ENCODE measurements around the gene PLOD2. TPM values are rescaled to one million over a fixed set of nuclear protein-coding genes. Genes with fewer than 3 reads are reported as not detected.
A peak's percentile ranks its signal among the peaks of the same experiment; 100 is the strongest.

PLOD2 gene
- polyA plus RNA-seq (2011; rRNA removed) (33.2 and 85.8 TPM in 2 replicates), polyA minus RNA-seq (2011; rRNA and poly(A)+ RNA removed) (28.8 and 32.4 TPM in 2 replicates)

DNA sequence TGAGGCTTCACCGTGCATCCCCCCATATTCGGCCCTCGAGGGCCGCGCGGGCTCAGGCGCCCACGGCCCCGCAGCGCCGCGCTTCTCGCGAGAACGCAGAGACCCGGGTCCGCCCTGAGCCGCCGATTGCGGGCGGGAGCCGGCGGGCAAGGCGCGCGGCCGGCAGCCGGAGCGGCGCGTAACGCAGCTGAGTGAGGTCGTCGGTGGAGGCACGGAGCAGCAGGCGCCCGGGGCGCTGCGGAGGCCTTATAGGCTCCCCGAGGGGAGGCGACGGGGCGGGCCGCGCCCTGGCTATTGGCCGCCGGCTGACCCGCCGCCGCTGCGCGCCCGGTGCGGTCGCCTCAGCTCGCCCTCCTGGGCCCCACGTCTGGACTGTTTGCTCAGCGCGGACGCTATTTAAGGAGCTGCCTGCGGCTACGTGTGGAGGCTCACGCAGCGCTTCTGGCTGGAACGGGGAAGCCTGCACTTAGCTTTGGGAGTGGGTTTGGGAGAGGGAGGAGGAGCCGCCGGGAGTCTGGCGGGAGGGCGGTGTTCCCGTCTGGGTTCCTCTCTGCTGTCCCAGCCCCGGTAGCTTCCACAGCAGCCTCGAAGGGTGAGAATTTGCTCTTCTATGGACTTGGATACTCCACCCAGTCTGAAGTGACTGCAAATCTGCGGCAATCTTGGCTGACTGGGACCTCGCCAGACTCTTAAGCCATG lies at the start of gene PLOD2:
TSS of gene PLOD2 (minus strand) at position 221 of the 699 bp plus-strand sequence. CDS start at position 26, 195 bp downstream.
- Histone ChIP-seq H3K36me3 (ENCODE audit: control insufficient read depth, insufficient read depth, low read length) (no peaks in the 10 kb centered on the region), H3K27me3 (ENCODE audit: control insufficient read depth, insufficient read depth, low read length) (no peaks in the 10 kb centered on the region), H3K4me3 (ENCODE audit: low read depth, low read length) (peak within 1 kb of the TSS; percentile 87)
- CTCF ChIA-PET, result interaction anchor here (0.7 to 2.0 kb wide), 7 partner anchors 12 to 96 kb away, joined by 3 to 11 read pairs (median 3); no protein-coding TSS in a partner anchor
- POLR2A ChIA-PET, result interaction anchor here (0.6 to 0.8 kb wide), 2 partner anchors 21 to 95 kb away, joined by 3 to 4 read pairs; no protein-coding TSS in a partner anchor
- TF ChIP-seq, protein P1, sequence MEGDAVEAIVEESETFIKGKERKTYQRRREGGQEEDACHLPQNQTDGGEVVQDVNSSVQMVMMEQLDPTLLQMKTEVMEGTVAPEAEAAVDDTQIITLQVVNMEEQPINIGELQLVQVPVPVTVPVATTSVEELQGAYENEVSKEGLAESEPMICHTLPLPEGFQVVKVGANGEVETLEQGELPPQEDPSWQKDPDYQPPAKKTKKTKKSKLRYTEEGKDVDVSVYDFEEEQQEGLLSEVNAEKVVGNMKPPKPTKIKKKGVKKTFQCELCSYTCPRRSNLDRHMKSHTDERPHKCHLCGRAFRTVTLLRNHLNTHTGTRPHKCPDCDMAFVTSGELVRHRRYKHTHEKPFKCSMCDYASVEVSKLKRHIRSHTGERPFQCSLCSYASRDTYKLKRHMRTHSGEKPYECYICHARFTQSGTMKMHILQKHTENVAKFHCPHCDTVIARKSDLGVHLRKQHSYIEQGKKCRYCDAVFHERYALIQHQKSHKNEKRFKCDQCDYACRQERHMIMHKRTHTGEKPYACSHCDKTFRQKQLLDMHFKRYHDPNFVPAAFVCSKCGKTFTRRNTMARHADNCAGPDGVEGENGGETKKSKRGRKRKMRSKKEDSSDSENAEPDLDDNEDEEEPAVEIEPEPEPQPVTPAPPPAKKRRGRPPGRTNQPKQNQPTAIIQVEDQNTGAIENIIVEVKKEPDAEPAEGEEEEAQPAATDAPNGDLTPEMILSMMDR (IDR thresholded peaks at IDR 0.05; ENCODE audit: insufficient read depth, low read depth, low read length), result no peak
- peak; percentile 51 for DNase-seq (ENCODE audit: low read depth)

DNA sequence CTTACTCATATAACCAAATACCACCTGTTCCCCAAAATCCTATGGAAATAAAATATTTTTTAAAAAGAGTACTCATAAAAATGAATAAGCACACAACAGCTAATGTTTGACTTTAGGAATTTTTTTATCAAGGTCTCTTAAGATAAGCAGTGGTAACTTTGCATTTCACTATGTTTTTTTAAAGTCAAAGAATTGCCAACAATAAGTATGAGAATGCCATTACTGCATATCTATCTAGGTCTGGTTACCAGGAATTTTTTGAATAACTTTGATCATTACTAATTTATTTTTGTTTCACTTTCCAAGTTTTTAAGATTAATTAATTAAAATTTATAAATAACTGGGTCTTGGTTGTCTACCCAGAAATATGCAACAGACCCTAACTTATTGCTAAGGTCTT lies 48.4 kb upstream of the PLOD2 start:
- POLR2A ChIA-PET, result no interaction called here
- no peak overlapping the region for H3K4me3 ChIP-seq (ENCODE audit: low read depth, low read length)
- DNase-seq (ENCODE audit: low read depth), result no peak
- TF ChIP-seq, protein P1 (IDR thresholded peaks at IDR 0.05; ENCODE audit: insufficient read depth, low read depth, low read length), result no peak
- H3K36me3 ChIP-seq (ENCODE audit: control insufficient read depth, insufficient read depth, low read length), result no peaks in the 10 kb centered on the region; the same call in 1 of the 2 replicates
- H3K27me3 ChIP-seq (ENCODE audit: control insufficient read depth, insufficient read depth, low read length), result no peaks in the 10 kb centered on the region
- CTCF ChIA-PET, result interaction anchor here (0.7 kb wide), 1 partner anchor 20 kb away, joined by 4 read pairs; no protein-coding TSS in a partner anchor

DNA sequence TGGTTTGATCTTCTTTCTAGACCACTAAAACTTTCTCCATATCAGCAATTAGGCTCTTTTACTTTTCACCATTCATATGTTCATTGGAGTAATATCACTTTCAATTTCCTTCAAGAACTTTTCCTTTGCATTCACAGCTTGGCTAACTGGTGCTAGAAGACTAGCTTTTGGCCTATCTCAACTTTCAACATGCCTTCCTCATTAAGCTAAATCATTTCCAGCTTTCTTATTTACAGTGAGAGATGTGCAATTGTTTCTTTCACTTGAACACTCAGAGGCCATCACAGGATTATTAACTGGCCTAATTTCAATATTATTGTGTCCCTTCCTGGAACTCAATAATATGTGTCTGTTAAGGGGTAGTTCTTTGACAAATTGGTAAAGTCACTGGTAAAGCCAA lies 42.8 kb upstream of the PLOD2 start:
- ChIA-PET POLR2A (no interaction called here), CTCF (interaction anchor here (0.6 to 1.9 kb wide), 4 partner anchors 15 to 374 kb away, joined by 3 to 6 read pairs (median 4); no protein-coding TSS in a partner anchor)
- Histone ChIP-seq H3K27me3 (ENCODE audit: control insufficient read depth, insufficient read depth, low read length) (no peaks in the 10 kb centered on the region), H3K4me3 (ENCODE audit: low read depth, low read length) (no peak overlapping the region), H3K36me3 (ENCODE audit: control insufficient read depth, insufficient read depth, low read length) (no peaks in the 10 kb centered on the region; the same call in 1 of the 2 replicates)
- TF ChIP-seq, protein P1 (IDR thresholded peaks at IDR 0.05; ENCODE audit: insufficient read depth, low read depth, low read length), result no peak
- no peak for DNase-seq (ENCODE audit: low read depth)

DNA sequence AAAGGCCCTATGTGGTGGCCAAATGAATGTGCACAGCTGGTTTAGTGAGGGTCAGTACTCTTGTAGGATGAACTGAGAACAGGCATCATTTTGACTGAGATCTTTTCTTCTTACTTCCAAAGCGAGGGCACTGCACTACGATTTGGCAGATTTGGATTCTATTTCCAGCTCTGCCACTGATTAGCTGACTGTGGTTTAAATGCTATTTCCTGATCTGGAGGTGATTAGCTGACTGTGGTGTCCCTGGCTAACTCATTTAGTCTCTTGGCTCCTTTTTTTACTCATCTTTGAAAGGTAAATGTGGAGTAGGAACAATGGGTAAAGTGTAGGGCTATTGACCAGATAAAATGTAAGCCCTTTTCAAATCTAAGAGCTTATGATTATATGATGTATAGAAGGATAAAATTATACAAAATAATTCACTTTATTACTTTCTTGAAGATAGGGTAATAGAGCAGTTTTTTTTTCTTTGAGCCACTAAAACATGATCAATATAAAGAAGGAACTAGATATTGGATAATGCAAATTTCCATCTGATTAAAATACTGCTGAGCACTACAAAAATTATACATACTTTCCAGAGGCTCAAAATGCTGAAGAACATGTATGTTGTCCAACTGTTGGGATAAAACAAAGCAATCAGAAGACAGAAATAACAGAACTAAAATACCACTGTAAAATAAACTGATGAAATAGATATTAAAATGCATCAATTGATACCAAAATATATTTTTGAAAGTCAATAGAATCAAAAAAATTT lies 39.7 kb upstream of the PLOD2 start:
- Histone ChIP-seq H3K27me3 (ENCODE audit: control insufficient read depth, insufficient read depth, low read length) (no peaks in the 10 kb centered on the region), H3K36me3 (ENCODE audit: control insufficient read depth, insufficient read depth, low read length) (no peaks in the 10 kb centered on the region), H3K4me3 (ENCODE audit: low read depth, low read length) (no peak overlapping the region)
- TF ChIP-seq, protein P1 (IDR thresholded peaks at IDR 0.05; ENCODE audit: insufficient read depth, low read depth, low read length), result no peak
- POLR2A ChIA-PET, result no interaction called here
- CTCF ChIA-PET, result interaction anchor here (0.6 to 2.1 kb wide), 5 partner anchors 11 to 127 kb away, joined by 3 to 10 read pairs (median 5); no protein-coding TSS in a partner anchor
- DNase-seq (ENCODE audit: low read depth), result no peak

DNA sequence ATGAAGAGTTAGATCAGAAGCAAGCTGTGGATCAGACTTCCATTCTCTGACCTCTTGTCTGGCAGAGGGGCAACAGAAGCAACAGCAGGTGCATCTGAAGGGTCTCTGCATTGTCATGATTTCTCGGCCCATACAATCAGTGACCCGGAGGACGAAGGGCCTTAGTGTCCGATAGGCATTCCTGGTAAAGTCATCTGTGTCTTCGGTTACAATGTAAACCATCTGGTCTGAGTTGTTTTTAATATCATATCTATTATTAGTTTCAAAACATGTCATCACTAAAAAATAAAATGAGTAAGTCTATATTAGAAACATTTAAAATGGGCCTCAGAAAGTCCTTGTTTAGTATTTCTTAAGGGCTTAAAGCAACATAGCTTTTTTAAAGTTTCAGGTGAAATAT lies 38.8 kb upstream of the PLOD2 start:
- CTCF ChIA-PET, result interaction anchor here (0.9 to 2.1 kb wide), 3 partner anchors 10 to 18 kb away, joined by 3 to 10 read pairs (median 5); no protein-coding TSS in a partner anchor
- Histone ChIP-seq H3K36me3 (ENCODE audit: control insufficient read depth, insufficient read depth, low read length) (peaks cover 4% of the 10 kb centered on the region), H3K4me3 (ENCODE audit: low read depth, low read length) (no peak overlapping the region), H3K27me3 (ENCODE audit: control insufficient read depth, insufficient read depth, low read length) (no peaks in the 10 kb centered on the region)
- DNase-seq (ENCODE audit: low read depth), result no peak
- POLR2A ChIA-PET, result no interaction called here
- TF ChIP-seq, protein P1 (IDR thresholded peaks at IDR 0.05; ENCODE audit: insufficient read depth, low read depth, low read length), result no peak
